K562 (cell line): ENCODE results near the gene CHAF1A. TPM values are rescaled to one million over a fixed set of nuclear protein-coding genes. Genes with fewer than 3 reads are reported as not detected.

Experiments
- ATAC-seq: fragments of 200-7000 bp; cut with Tn5 transposase; 3 replicates; pipeline ENCODE4 v1.9.1; 2020; ENCODE audit warnings: moderate library complexity
- BruUV-seq: library from RNA; stranded (reverse); fragments of 400-500 nt; replicated peaks from 2 replicates; lab custom pipeline; 2021; lab: Mats Ljungman, UMichigan
- CTCF ChIA-PET: fragments of 300-600 bp; formaldehyde crosslinking; extraction: SDS; loops from one replicate; lab custom pipeline; 2021; ENCODE audit warnings: low intra/inter-chr PET ratio; lab: Yijun Ruan, JAX
- POLR2A ChIA-PET: fragments of 300-600, 350-650 bp; sonication (Branson Sonifier 250); formaldehyde crosslinking; extraction: SDS; loops from one replicate; lab custom pipeline; 2021; ENCODE audit warnings: antibody characterized with exemption, inconsistent platforms; lab: Yijun Ruan, JAX
- DNase-seq, 4 experiments: peaks; one replicate each; pipeline versions ENCODE4 v3.0.0 to v3.0.0-alpha.2; 2011 to 2018; ENCODE audit warnings: low spot score in 3 of 4, mixed read lengths in 3 of 4; ENCODE audit errors: extremely low read depth in 1 of 4
- FAIRE-seq: peaks from 2 replicates; lab custom pipeline; 2011; peaks lifted over from hg19 to GRCh38; lab: Jason Lieb, UNC
- H2AFZ ChIP-seq: 2 replicates; pipeline ENCODE4 v1.6.0; 2011; ENCODE audit warnings: low read depth, low read length, control low read depth, inconsistent platforms
- H3K27ac ChIP-seq: fragments of 200-600 bp; 3 replicates; pipeline ENCODE4 v1.8.0; 2011; ENCODE audit warnings: low read depth, mild to moderate bottlenecking, control low read depth, inconsistent platforms, low read length, moderate library complexity, mixed read lengths; ENCODE audit errors: extremely low read depth
- H3K27me3 ChIP-seq, 2 experiments: fragments of 300-600 bp in 1 of 2; 2 replicates in 1 of 2; 3 replicates in 1 of 2; pipeline versions ENCODE4 v1.6.0 to v1.8.0; 2011; ENCODE audit warnings: inconsistent platforms in 2 of 2, low read length in 2 of 2, mild to moderate bottlenecking in 1 of 2, mixed read lengths in 1 of 2, moderate library complexity in 1 of 2; ENCODE audit not compliant: control insufficient read depth in 2 of 2, insufficient read depth in 2 of 2
- H3K36me3 ChIP-seq: fragments of 300-600 bp; 3 replicates; pipeline ENCODE4 v1.8.0; 2011; ENCODE audit warnings: mild to moderate bottlenecking, low read length, inconsistent platforms; ENCODE audit not compliant: control insufficient read depth, insufficient read depth
- H3K4me1 ChIP-seq, 2 experiments: fragments of 200-600 bp in 1 of 2; replicated peaks in 1 of 2; 2 replicates in 1 of 2; 3 replicates in 1 of 2; pipeline versions ENCODE4 v1.5.1 to v1.8.0; 2011; ENCODE audit warnings: inconsistent platforms in 2 of 2, low read length in 2 of 2, mild to moderate bottlenecking in 1 of 2, mixed read lengths in 1 of 2, moderate library complexity in 1 of 2; ENCODE audit not compliant: control insufficient read depth in 2 of 2, insufficient read depth in 2 of 2
- H3K4me2 ChIP-seq: 2 replicates; pipeline ENCODE4 v1.6.1; 2011; ENCODE audit warnings: low read length, control low read depth, inconsistent platforms, mixed read lengths; ENCODE audit not compliant: insufficient read depth
- H3K4me3 ChIP-seq: fragments of 200-600 bp; sonication (generic), shearing (Covaris generic); 2 replicates; pipeline ENCODE4 v1.5.1; 2016; ENCODE audit warnings: control low read depth, inconsistent platforms
- H3K79me2 ChIP-seq: fragments of 200-600 bp; 3 replicates; pipeline ENCODE4 v1.8.0; 2011; ENCODE audit warnings: low read length, inconsistent platforms; ENCODE audit not compliant: control insufficient read depth, insufficient read depth
- H3K9ac ChIP-seq, 2 experiments: 2 replicates each; pipeline versions ENCODE4 v1.6.0 to v1.6.1; 2011; ENCODE audit warnings: low read depth in 2 of 2, low read length in 2 of 2, control low read depth in 1 of 2, inconsistent platforms in 1 of 2, mild to moderate bottlenecking in 1 of 2, mixed read lengths in 1 of 2; ENCODE audit not compliant: insufficient read depth in 1 of 2
- H3K9me1 ChIP-seq: one replicate; pipeline ENCODE4 v1.6.0; 2011; ENCODE audit warnings: inconsistent platforms, mild to moderate bottlenecking, low read length, moderate library complexity; ENCODE audit not compliant: control insufficient read depth, insufficient read depth
- H3K9me3 ChIP-seq: replicated peaks from 2 replicates; pipeline ENCODE4 v1.5.1; 2011; ENCODE audit warnings: low read depth, low read length, inconsistent platforms; ENCODE audit not compliant: control insufficient read depth, insufficient read depth
- H4K20me1 ChIP-seq: replicated peaks from 2 replicates; pipeline ENCODE4 v1.6.1; 2011; ENCODE audit warnings: low read length, inconsistent platforms, mixed read lengths; ENCODE audit not compliant: control insufficient read depth, insufficient read depth
- HDAC1 ChIP-seq, 2 experiments: fragments of 450-650 bp; IDR thresholded peaks; 2 replicates each; pipeline ENCODE4 v1.6.1; 2016 to 2017; ENCODE audit warnings: inconsistent platforms in 1 of 2, mild to moderate bottlenecking in 1 of 2, moderate library complexity in 1 of 2
- JUN ChIP-seq, 2 experiments: sonication (generic) in 1 of 2; formaldehyde crosslinking in 1 of 2; IDR thresholded peaks; 2 replicates each; pipeline versions ENCODE4 v1.6.1 to v1.8.0; 2012 to 2022; ENCODE audit warnings: borderline replicate concordance in 2 of 2, mild to moderate bottlenecking in 2 of 2, improper control_type of control experiment in 1 of 2, low read depth in 1 of 2, low read length in 1 of 2, missing genetic modification reagents in 1 of 2
- KDM1A ChIP-seq, 2 experiments: fragments of 450-650 bp; IDR thresholded peaks; 2 replicates each; pipeline ENCODE4 v1.6.1; 2016; ENCODE audit warnings: mild to moderate bottlenecking in 2 of 2
- L3MBTL2 ChIP-seq: fragments of 450-650 bp; IDR thresholded peaks from 2 replicates; pipeline ENCODE4 v1.6.1; 2016; ENCODE audit warnings: mild to moderate bottlenecking, moderate library complexity
- LARP7 ChIP-seq: fragments of 450-650 bp; IDR thresholded peaks from 2 replicates; pipeline ENCODE4 v1.6.1; 2016
- MAZ ChIP-seq, 2 experiments: fragments of 450-650 bp in 1 of 2; sonication (generic) in 1 of 2; formaldehyde crosslinking; IDR thresholded peaks in 1 of 2; conservative IDR thresholded peaks in 1 of 2; 2 replicates each; pipeline versions ENCODE4 v1.4.0 to v1.5.0; 2020; ENCODE audit warnings: mild to moderate bottlenecking in 1 of 2, missing genetic modification reagents in 1 of 2
- NFIX ChIP-seq: fragments of 250-450 bp; sonication (Bioruptor Pico); IDR thresholded peaks from 2 replicates; pipeline ENCODE4 v1.4.0; 2020; ENCODE audit warnings: low read depth, mild to moderate bottlenecking, moderate library complexity
- NR1H2 ChIP-seq: sonication (generic); formaldehyde crosslinking; IDR thresholded peaks from 2 replicates; pipeline ENCODE4 v1.4.0; 2020; ENCODE audit warnings: mild to moderate bottlenecking, missing genetic modification reagents
- NUFIP1 ChIP-seq: fragments of 450-650 bp; IDR thresholded peaks from 2 replicates; pipeline ENCODE4 v1.6.1; 2018; ENCODE audit not compliant: partially characterized antibody
- SUPT5H ChIP-seq: fragments of 450-650 bp; IDR thresholded peaks from 2 replicates; pipeline ENCODE4 v1.6.1; 2016
- TAF1 ChIP-seq: IDR thresholded peaks from 2 replicates; pipeline ENCODE4 v1.6.1; 2011; ENCODE audit warnings: mild to moderate bottlenecking, low read length, moderate library complexity; ENCODE audit not compliant: insufficient read depth, control insufficient read depth, severe bottlenecking; ENCODE audit errors: extremely low read depth
- TCFL5 ChIP-seq: fragments of 250-450 bp; sonication (Bioruptor Pico); conservative IDR thresholded peaks from 2 replicates; pipeline ENCODE4 v1.6.1; 2021; ENCODE audit warnings: mild to moderate bottlenecking, moderate library complexity, matching md5 sums
- ZNF696 ChIP-seq: fragments of 250-450 bp; sonication (Bioruptor Pico); conservative IDR thresholded peaks from 2 replicates; pipeline ENCODE4 v1.4.0; 2020; ENCODE audit warnings: mild to moderate bottlenecking, moderate library complexity
- WGBS: fragments of 100-300 bp; shearing (Covaris generic); methylation state at CpG from one replicate; pipeline ENCODE4 v1.1.6; 2016; ENCODE audit warnings: low coverage, mixed read lengths; ENCODE audit not compliant: insufficient coverage; ENCODE audit errors: missing lambda C conversion rate; 5-methylcytosine and 5-hydroxymethylcytosine counted together
- in situ Hi-C: fragments of 300-500 bp; cut with MboI; formaldehyde crosslinking; loops from 4 replicates; pipeline ENCODE4 v1.15.0; 2018; ENCODE audit warnings: inconsistent platforms, mixed read lengths
- intact Hi-C: fragments of 100-400 bp; cut with micrococcal nuclease; formaldehyde crosslinking; loops from 2 replicates; pipeline ENCODE4 v1.14.2; 2022
- polyA plus RNA-seq, 8 experiments: library from polyadenylated mRNA; depleted of rRNA in 4 of 8; stranded (reverse) in 5 of 8; unstranded in 3 of 8; fragments of >200 nt; fragmentation: Nextera tagmentation in 2 of 8; fragmentation: Illumina TruSeq in 1 of 8; extraction: Ambion mirVana in 2 of 8; extraction: Trizol in 1 of 8; gene quantifications; 2 replicates each; pipeline versions ENCODE4 v1.2.1 to v1.2.3, GENCODE V29; 2011 to 2014; ENCODE audit warnings: inconsistent platforms in 1 of 8, missing spikeins in 1 of 8
- total RNA-seq, 7 experiments: library from RNA; depleted of rRNA in 6 of 7; stranded (reverse); fragments of >200 nt in 6 of 7; fragmentation: Illumina TruSeq in 2 of 7; extraction: Trizol in 2 of 7; gene quantifications; 2 replicates each; pipeline versions ENCODE4 v1.2.1 to v1.2.3, GENCODE V29; 2011 to 2021; ENCODE audit warnings: low replicate concordance in 1 of 7
- TF ChIP-seq, protein P1 (sequence below): fragments of 250-450 bp; sonication (Bioruptor Pico); IDR thresholded peaks from 2 replicates; pipeline ENCODE4 v1.9.0; 2021; ENCODE audit warnings: mild to moderate bottlenecking, inconsistent platforms

Gene CHAF1A
- total and polyA plus RNA-seq, 9 of the 15 experiments (the other 6 are each of a cell fraction or from before 2014, with no cell fraction given), result 1.6 to 86.9 (median 45.2) TPM

DNA sequence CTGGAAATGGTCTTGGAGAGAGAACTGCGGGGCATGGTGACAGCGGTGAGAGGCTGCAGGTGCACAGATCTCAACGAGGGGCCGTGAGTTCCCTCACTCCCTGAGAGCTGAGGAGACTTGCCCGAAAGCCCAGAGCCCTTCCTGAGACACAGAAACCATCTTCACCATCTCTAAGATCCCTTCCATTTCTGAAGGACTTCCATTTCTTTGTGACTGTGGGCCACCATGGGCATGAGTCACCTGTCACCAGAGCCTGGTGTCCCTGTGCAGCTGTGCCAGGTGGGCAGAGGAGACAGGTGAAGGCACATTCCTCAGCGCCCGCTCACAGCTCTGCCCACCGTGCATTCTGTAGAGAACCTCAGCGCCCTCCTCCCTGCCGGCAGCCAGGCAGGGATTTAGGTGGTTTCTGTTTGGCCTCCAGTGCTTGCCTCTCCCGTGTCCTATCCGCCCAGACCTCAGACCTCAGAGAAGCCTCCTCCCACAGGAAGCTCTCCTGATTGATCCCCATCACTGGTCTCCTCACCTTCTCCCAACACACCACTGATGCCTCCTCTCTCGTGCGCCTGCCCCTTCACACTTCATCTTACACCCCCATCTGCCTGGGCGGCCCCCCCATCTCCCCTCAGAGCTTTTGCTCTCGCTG lies 26.3 kb upstream of the CHAF1A start:
- BruUV-seq, result TSS peak; percentile 47
- 12% methylated on average over 16 of the region's 16 CpGs for WGBS
- peaks cover 57% of the 10 kb centered on the region; the same call in 2 of the 3 replicates for H3K36me3 ChIP-seq
- H3K9ac ChIP-seq, result peak overlapping the region; percentile 88 to 93
- DNase-seq (peak in 1 of 4 experiments; percentile 35), FAIRE-seq (peak; percentile 11), ATAC-seq (peak; percentile 3)
- H3K4me1 ChIP-seq, result peaks cover 69 to 85% of the 10 kb centered on the region in 2 experiments
- H3K79me2 ChIP-seq, result peaks cover 92% of the 10 kb centered on the region
- intact Hi-C loops, result no loop called here
- peak overlapping the region; percentile 10 for H3K4me3 ChIP-seq
- in situ Hi-C loops, result no loop called here
- H3K9me3 ChIP-seq, result no peaks in the 10 kb centered on the region
- H3K27me3 ChIP-seq, result no peaks in the 10 kb centered on the region
- H3K9me1 ChIP-seq, result no peaks in the 10 kb centered on the region
- ChIA-PET POLR2A (interaction anchor here (0.7 to 5.2 kb wide), 15 partner anchors 8 to 147 kb away, joined by 3 to 46 read pairs (median 7); partner anchors contain the start of genes CHAF1A, HDGFL2 and MPND), CTCF (interaction anchor here (0.9 to 1.4 kb wide), 2 partner anchors 23 to 25 kb away, joined by 4 to 6 read pairs; no protein-coding TSS in a partner anchor)
- peak overlapping the region; percentile 99 for H3K27ac ChIP-seq
- H4K20me1 ChIP-seq, result peaks cover 11% of the 10 kb centered on the region
- H2AFZ ChIP-seq, result no peak overlapping the region
- H3K4me2 ChIP-seq, result peak overlapping the region; percentile 85
- TF ChIP-seq LARP7 (0 out of 2 replicates have a peak, but pooled peaks have one; percentile 59), MAZ (CRISPR knock-in tag; conservative IDR thresholded peaks at IDR 0.05 in 1 of 2, IDR thresholded peaks at IDR 0.05 in 1 of 2) (peak in 1 of 2 experiments; percentile 16; a peak in 2 of 4 replicates), JUN (IDR thresholded peaks at IDR 0.05; ENCODE audit: borderline replicate concordance, low read depth, low read length) (no peak), JUN (CRISPR knock-in tag; IDR thresholded peaks at IDR 0.05; ENCODE audit: borderline replicate concordance) (peak; percentile 98; the same call in 1 of the 2 replicates), HDAC1 (IDR thresholded peaks at IDR 0.05) (peak in 1 of 2 experiments; percentile 22; a peak in 2 of 4 replicates), ZNF696 (CRISPR knock-in tag) (no peak), NUFIP1 (no peak), KDM1A (IDR thresholded peaks at IDR 0.05) (peak in 1 of 2 experiments; percentile 45; a peak in 1 of 4 replicates), L3MBTL2 (peak; percentile 50; the same call in 1 of the 2 replicates), TAF1 (peak; percentile 13), NFIX (no peak), NR1H2 (CRISPR knock-in tag) (no peak), TCFL5 (CRISPR knock-in tag) (no peak), SUPT5H (0 out of 2 replicates have a peak, but pooled peaks have one; percentile 27)
- TF ChIP-seq, protein P1, sequence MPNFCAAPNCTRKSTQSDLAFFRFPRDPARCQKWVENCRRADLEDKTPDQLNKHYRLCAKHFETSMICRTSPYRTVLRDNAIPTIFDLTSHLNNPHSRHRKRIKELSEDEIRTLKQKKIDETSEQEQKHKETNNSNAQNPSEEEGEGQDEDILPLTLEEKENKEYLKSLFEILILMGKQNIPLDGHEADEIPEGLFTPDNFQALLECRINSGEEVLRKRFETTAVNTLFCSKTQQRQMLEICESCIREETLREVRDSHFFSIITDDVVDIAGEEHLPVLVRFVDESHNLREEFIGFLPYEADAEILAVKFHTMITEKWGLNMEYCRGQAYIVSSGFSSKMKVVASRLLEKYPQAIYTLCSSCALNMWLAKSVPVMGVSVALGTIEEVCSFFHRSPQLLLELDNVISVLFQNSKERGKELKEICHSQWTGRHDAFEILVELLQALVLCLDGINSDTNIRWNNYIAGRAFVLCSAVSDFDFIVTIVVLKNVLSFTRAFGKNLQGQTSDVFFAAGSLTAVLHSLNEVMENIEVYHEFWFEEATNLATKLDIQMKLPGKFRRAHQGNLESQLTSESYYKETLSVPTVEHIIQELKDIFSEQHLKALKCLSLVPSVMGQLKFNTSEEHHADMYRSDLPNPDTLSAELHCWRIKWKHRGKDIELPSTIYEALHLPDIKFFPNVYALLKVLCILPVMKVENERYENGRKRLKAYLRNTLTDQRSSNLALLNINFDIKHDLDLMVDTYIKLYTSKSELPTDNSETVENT (CRISPR knock-in tag), result peak; percentile 3; the same call in 1 of the 2 replicates
